Activated T-cell treated with anti-CD3 and anti-CD28 coated beads for 1 hour (primary cell): Measurements from ENCODE around the gene CHST8.

Experiments used
- DNase-seq: peaks from one replicate; pipeline ENCODE4 v3.0.0-alpha.2; 2020; ENCODE audit warnings: low read depth

The CHST8 gene

GRCh38 chr19:33795370-33796163 is 173.8 kb downstream of the CHST8 start:
- peak; percentile 15 for DNase-seq

GRCh38 chr19:33796164-33796875 is 174.6 kb downstream of the CHST8 start, which contains the start of gene KCTD15:
TSS of gene KCTD15 (plus strand) at chr19:33796870. CDS start at chr19:33800455, 3,585 bp downstream.
- no peak for DNase-seq

DNA sequence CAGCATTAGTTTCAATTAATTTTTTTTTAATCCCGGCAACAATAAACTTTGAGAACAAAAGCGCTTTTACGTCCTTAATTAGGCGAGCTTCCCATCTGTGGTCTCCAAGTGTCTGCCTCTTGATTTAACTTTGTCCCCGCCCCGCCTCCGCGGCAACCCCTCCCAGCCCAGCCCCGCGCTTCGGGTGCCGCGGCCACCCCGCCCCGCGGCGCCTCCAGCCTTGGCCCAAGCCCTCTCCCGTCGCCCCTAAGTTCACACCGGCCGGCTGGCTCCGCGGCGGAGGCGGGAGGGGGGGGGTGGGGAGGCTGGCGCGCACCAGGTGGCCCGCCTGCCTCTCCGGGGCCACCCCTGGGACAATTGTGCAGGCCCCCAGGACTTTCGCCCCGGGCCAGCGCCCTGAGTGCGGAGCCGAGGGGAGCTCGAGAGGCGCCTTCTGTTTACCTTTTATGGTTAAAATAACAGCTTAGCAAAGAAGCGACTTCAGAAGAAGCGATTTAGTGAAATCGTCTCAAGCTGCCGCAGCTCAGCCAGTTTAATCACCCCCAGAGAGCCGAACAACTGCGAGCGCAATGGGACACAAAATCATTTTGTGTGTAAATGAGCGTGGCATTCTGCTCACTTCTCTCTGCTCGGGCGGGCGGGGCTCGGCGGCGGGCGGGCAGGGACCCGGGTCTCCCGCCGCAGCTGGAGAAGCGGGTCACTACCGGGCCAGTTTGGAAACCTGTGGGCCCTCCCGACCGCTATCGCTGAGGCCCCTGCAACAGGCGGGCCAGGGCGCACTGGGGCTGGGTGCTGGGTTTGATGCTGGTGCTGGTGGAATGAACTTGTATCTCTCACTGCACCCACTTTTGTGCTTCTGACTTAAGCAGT is 176.3 kb downstream of the CHST8 start:
- no peak for DNase-seq

DNA sequence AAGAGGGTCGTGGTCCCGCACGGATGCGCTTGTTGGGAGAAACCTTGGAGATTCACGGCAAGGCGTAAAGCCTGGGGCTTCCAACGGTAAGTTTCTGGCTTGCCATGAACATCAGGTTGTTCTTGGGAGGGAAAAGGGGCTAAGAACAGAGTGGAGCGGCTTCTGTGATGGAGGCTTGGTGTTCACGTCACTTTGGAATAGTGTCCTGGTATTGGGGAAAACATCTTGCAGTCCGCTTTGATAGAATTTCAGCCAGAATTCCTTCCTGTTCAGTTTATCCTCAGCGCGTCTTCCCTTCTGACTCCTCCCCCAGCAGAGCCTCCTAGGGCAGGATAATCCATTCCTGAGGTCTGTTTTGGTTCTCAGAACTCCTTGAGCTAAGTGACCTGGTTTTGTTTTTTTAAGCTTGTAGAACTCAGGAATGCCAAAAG is 176.9 kb downstream of the CHST8 start:
- no peak for DNase-seq

GRCh38 chr19:33799476-33799875 is 177.7 kb downstream of the CHST8 start:
- DNase-seq = no peak

GRCh38 chr19:33800012-33800680 is 178.4 kb downstream of the CHST8 start:
- no peak for DNase-seq

GRCh38 chr19:33801411-33801810 is 179.7 kb downstream of the CHST8 start:
- no peak for DNase-seq

DNA sequence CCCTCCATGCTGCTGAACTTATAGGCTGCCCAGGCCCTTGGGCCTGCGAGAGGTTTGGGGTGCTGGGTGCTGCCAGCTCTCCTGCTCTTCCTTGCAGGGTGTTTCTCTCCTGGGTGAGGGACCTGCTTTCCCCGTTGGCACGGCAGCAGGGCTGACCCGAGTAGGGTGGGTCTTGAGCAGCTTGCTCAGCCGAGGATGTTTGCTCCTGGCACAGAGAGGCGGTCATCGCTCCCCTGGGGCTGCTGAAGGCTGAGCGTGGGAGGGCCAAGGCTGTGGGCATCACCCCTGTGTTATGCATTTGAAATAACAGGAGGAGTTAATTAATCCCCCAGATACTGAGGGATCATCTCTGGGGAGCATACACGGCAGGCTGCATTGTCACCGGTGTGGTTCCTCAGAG is 180.2 kb downstream of the CHST8 start:
- DNase-seq = no peak

- DNase-seq = no peak
These were observed 181.0 kb downstream of the CHST8 start for GRCh38 chr19:33802801-33803200.

DNA sequence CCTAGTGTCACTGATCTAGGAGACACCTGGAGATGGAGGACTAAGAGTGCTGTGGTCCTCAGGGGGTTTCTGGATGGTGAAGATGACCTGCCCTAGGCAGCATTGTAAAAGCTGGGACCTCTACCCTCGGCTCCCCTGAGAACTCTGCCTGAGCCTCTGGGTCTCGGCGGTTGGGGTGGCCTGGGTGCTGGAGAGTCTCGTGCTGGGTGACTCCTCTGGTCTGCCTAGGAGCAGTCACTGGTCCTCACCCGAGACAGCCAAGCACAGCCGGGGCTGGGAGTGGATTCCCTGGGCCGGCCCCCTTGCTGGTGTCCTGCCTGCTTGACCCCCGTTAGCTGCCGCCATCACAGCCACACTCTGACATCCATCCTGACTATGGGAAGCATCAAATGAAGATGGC is 181.6 kb downstream of the CHST8 start:
- no peak for DNase-seq

DNA sequence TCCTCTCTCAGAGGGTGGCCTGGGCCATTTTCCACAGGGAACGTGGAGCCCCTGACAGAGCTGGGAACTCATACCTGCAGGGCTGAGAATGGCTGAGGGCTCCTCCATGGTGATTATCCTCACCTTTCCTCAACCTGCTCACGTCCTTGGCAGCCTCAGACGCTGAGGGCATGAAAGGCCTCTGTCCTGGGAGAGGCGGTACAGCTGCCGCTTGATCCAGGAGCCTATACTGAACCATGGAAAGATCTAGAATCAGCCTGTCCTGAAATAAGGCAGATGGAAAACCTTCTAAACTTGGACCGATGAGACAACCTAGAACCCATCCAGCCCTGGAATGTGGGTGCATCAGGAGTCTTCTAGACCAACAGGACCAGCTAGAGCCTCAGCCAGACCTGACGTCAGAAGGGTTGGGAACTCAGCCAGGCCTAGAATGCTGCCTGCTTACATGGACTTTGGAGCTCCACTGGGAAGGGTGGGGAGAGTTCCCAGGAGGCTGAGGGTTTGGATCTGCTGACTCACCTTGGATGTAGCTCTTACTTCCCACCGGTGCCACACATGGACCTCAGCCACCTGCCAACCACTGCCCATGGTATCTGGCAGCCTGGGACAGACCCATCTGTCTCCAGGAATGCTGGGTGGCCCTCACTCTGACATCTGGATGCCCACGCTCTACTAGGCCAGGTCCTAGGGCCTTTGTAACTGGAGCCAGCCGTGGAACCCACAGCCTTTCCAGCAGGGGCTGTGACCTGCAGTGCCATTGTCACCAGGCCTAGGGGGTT is 182.5 kb downstream of the CHST8 start:
- no peak for DNase-seq

DNA sequence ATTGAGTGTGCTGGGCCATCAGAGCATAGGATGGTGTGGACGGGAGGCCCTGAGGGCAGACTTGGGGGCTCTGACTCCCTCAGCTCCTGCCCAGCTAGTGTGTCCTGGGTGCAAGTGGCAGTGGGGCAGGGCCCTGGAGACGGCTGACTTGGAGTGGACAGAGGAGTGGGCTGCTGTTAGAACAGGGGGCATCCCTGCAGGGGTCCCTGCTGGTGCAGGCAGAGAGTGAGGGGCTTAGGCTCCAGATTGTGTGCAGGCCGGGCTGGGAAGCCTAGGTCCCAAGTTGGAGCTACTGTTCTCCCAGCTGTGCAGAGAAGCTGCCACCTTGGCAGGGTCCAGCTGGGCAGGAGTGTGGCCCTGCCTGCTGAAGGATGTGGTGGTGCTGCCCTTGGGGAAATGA is 183.6 kb downstream of the CHST8 start:
- DNase-seq = no peak

DNA sequence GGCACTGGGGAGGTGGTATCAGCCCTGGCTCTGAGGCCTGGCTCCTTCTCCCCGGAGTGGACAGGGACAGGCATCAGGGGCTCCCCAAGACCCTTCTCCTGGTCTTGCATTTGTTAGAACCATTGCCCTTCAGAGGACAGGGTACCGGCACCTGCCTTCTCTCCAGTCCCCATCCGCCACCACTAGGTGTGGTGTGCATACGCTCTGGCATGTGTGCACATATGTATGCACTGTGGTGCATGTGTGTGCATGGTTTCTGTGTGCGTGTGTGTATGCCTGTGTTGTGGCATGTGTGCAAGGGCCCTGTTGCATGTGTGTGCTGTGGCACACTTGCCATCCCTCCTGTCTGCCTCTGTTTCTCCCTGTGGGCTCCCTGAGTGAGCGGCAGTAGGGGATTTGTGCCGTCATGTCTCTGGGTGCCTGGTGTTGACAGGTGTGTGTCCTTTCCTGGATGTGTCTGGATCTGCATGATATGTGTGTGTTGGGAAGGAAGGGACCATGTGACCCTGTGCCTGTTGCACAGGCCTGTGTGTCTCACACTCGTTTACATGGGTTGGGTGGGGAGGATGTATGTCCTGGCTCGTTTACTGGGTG is 184.2 kb downstream of the CHST8 start:
- no peak for DNase-seq

- no peak for DNase-seq
These were observed 184.7 kb downstream of the CHST8 start for GRCh38 chr19:33806434-33806881.

GRCh38 chr19:33808399-33808798 is 186.6 kb downstream of the CHST8 start:
- DNase-seq = no peak

DNA sequence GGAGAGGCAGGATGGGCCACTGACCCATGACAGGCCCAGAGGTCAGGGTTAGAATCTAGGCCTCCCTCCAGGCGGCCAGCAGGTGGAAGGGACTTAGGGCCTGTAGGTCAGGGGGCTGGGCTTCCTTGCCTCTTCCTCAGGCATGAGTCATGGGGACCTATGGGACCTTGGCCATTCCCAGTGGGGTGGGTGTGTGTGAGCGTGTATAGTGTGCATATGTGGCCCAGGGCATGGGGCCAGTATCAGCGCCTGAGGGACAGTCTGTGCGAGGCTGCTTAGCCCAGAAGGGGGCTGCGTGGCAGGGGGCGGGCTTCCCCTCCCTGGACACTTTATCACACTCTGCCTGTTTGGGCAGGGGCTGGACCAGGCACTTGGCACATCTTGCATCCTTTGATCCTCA is 188.2 kb downstream of the CHST8 start:
- DNase-seq = no peak

- DNase-seq = no peak
These were observed 189.1 kb downstream of the CHST8 start for GRCh38 chr19:33810821-33811220.

GRCh38 chr19:33811246-33811645 is 189.5 kb downstream of the CHST8 start:
- DNase-seq = no peak

- no peak for DNase-seq
These were observed 190.1 kb downstream of the CHST8 start for GRCh38 chr19:33811736-33812387.
